B cell (primary cell): Measurements from ENCODE around the gene ACAP1. TPM values are rescaled to one million over a fixed set of nuclear protein-coding genes. Genes with fewer than 3 reads are reported as not detected.
"Not testable (repeated sequence)": the region's sequence is repeated elsewhere in the genome, so short reads cannot be mapped to it uniquely, and the experiment has no call there.

Source experiments
- ATAC-seq: fragments of 200-7000 bp; cut with Tn5 transposase; one replicate; pipeline ENCODE4 v1.10.0; 2021; ENCODE audit warnings: low read depth, mild to moderate bottlenecking, moderate number of reproducible peaks, moderate library complexity
- CTCF ChIA-PET: fragments of 350-600 bp; sonication (Branson Sonifier 250); formaldehyde crosslinking; loops from one replicate; lab custom pipeline; 2021; ENCODE audit warnings: antibody characterized with exemption, inconsistent platforms; lab: Charles Lee
- POLR2A ChIA-PET: fragments of 350-600 bp; sonication (Branson Sonifier 250); formaldehyde crosslinking; loops from one replicate; lab custom pipeline; 2021; ENCODE audit warnings: antibody characterized with exemption; lab: Charles Lee
- DNase-seq: peaks from one replicate; pipeline ENCODE4 v3.0.0; 2013
- H2AFZ ChIP-seq: 2 replicates; pipeline ENCODE4 v1.6.1; 2012; ENCODE audit warnings: mild to moderate bottlenecking, low read depth, low read length; ENCODE audit not compliant: insufficient read depth, poor library complexity, severe bottlenecking
- H3K27ac ChIP-seq, 2 donors: 1 replicate in 1 of 2; 2 replicates in 1 of 2; pipeline ENCODE4 v1.5.1; 2012 to 2013; ENCODE audit warnings: low read length in 2 of 2, mild to moderate bottlenecking in 2 of 2, moderate library complexity in 1 of 2
- H3K27me3 ChIP-seq, 4 experiments: fragments of 200-600 bp in 1 of 4; sonication (generic) in 1 of 4; replicated peaks in 1 of 4; 1 replicate in 2 of 4; 2 replicates in 2 of 4; pipeline versions ENCODE4 v1.6.1 to v1.7.0; 2013 to 2016; ENCODE audit warnings: low read length in 3 of 4, mild to moderate bottlenecking in 2 of 4, mixed read lengths in 1 of 4, moderate library complexity in 1 of 4; ENCODE audit not compliant: insufficient read depth in 4 of 4, control insufficient read depth in 3 of 4; ENCODE audit errors: control extremely low read depth in 1 of 4
- H3K36me3 ChIP-seq, 2 experiments: replicated peaks in 1 of 2; 1 replicate in 1 of 2; 2 replicates in 1 of 2; pipeline versions ENCODE4 v1.6.1 to v1.7.1; 2013; ENCODE audit warnings: low read length in 1 of 2; ENCODE audit not compliant: insufficient read depth in 2 of 2, control insufficient read depth in 1 of 2; ENCODE audit errors: control extremely low read depth in 1 of 2, extremely low read depth in 1 of 2
- H3K4me1 ChIP-seq, 2 donors: fragments of 200-600 bp in 1 of 2; sonication (generic) in 1 of 2; 1 replicate in 1 of 2; 2 replicates in 1 of 2; pipeline versions ENCODE4 v1.5.1 to v1.6.1; 2013 to 2017; ENCODE audit warnings: low read length in 2 of 2; ENCODE audit not compliant: control insufficient read depth in 2 of 2, insufficient read depth in 2 of 2
- H3K4me2 ChIP-seq: replicated peaks from 2 replicates; pipeline ENCODE3; 2012; ENCODE audit warnings: mild to moderate bottlenecking, low read depth, low read length; ENCODE audit not compliant: poor library complexity, severe bottlenecking
- H3K4me3 ChIP-seq, 5 experiments: fragments of 200-600 bp in 1 of 5; sonication (generic) in 1 of 5; 1 replicate in 3 of 5; 2 replicates in 2 of 5; pipeline versions ENCODE4 v1.5.1 to v1.7.0; 2011 to 2016; ENCODE audit warnings: low read length in 4 of 5, mild to moderate bottlenecking in 4 of 5, low read depth in 2 of 5, control low read depth in 1 of 5, moderate library complexity in 1 of 5; ENCODE audit not compliant: insufficient read depth in 1 of 5; ENCODE audit errors: control extremely low read depth in 1 of 5, extremely low read depth in 1 of 5
- H3K79me2 ChIP-seq: fragments of 200-600 bp; sonication (generic); one replicate; pipeline ENCODE4 v1.6.0; 2016; ENCODE audit warnings: low read length; ENCODE audit not compliant: control insufficient read depth, insufficient read depth
- H3K9ac ChIP-seq: fragments of 200-600 bp; sonication (generic); 2 replicates; pipeline ENCODE4 v1.6.1; 2017; ENCODE audit warnings: mild to moderate bottlenecking, low read length, moderate library complexity
- H3K9me3 ChIP-seq, 3 donors: one replicate each; pipeline versions ENCODE4 v1.6.1 to v1.7.1; 2013; ENCODE audit warnings: low read length in 2 of 3; ENCODE audit not compliant: control insufficient read depth in 2 of 3, insufficient read depth in 1 of 3; ENCODE audit errors: control extremely low read depth in 1 of 3
- H4K20me1 ChIP-seq: 2 replicates; pipeline ENCODE4 v1.6.0; 2012; ENCODE audit warnings: mild to moderate bottlenecking, low read length; ENCODE audit not compliant: insufficient read depth, control insufficient read depth, poor library complexity, severe bottlenecking
- H3K27ac Mint-ChIP-seq: one replicate; pipeline ENCODE4 v1.8.0; 2021; ENCODE audit warnings: mixed read lengths
- H3K27me3 Mint-ChIP-seq: one replicate; pipeline ENCODE4 v1.8.0; 2021; ENCODE audit warnings: mixed read lengths
- H3K4me1 Mint-ChIP-seq: one replicate; pipeline ENCODE4 v1.8.0; 2021; ENCODE audit warnings: mixed read lengths
- H3K4me3 Mint-ChIP-seq: one replicate; pipeline ENCODE4 v1.8.0; 2021; ENCODE audit warnings: mixed read lengths
- H3K9me3 Mint-ChIP-seq: one replicate; pipeline ENCODE4 v1.8.0; 2022; ENCODE audit warnings: mixed read lengths; ENCODE audit not compliant: insufficient read depth
- CTCF ChIP-seq: fragments of 200-600 bp; IDR thresholded peaks from one replicate; pipeline ENCODE4 v1.8.0; 2022; ENCODE audit warnings: antibody characterized with exemption, mild to moderate bottlenecking
- EZH2 ChIP-seq: IDR thresholded peaks from 2 replicates; pipeline ENCODE4 v1.6.1; 2012; ENCODE audit warnings: borderline replicate concordance, low read depth, mild to moderate bottlenecking, moderate library complexity, low read length; ENCODE audit not compliant: insufficient read depth, poor library complexity, severe bottlenecking
- WGBS: methylation state at CpG from one replicate; pipeline ENCODE4 v1.1.5; 2013; ENCODE audit warnings: missing lambda C conversion rate; ENCODE audit not compliant: insufficient coverage; 5-methylcytosine and 5-hydroxymethylcytosine counted together
- intact Hi-C: fragments of 100-400 bp; cut with micrococcal nuclease; formaldehyde crosslinking; loops from one replicate; pipeline ENCODE4 v1.10.0; 2022
- polyA plus RNA-seq: library from polyadenylated mRNA; depleted of rRNA; stranded (reverse); fragments of >200 nt; gene quantifications from 2 replicates; pipeline ENCODE4 v1.2.3, GENCODE V29; 2012
- total RNA-seq, 2 donors: library from RNA; stranded (reverse); fragments of 120-200 nt in 1 of 2; gene quantifications; 1 replicate in 1 of 2; 2 replicates in 1 of 2; pipeline versions ENCODE4 v1.2.3 to v1.2.4, GENCODE V29; 2013 to 2022

ACAP1 gene
- total and polyA plus RNA-seq, 2 donors (not counting 1 experiment from before 2014, with no cell fraction given), result 392 to 412 TPM

DNA sequence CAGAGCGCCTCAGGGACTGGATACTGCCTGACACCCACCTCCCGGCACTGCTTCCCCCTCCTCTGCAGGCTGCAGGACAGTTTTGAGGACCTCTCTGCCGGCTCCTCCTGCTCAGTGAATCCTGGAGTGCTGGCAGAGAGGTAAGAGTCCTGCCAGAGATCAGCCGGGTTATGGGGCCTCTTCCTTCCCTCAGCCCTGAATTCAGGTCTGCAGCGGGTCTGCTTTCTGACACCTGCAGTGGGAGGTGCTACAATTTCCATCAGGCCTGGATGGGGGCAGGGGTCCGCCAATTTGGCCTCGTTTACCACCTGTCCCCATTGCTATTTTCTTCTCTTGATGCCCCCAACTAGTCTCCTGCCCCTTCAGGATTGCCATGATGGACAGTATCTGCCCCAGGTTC lies 4.2 kb upstream of the ACAP1 start:
- Histone ChIP-seq H3K27ac (peak overlapping the region; percentile 37 to 55), H3K36me3 (no peaks in the 10 kb centered on the region), H2AFZ (no peak overlapping the region), H3K4me2 (peak overlapping the region; percentile 44), H3K9me3 (no peaks in the 10 kb centered on the region), H4K20me1 (peaks cover 5% of the 10 kb centered on the region), H3K4me3 (no peak overlapping the region), H3K27me3 (no peaks in the 10 kb centered on the region), H3K79me2 (peaks cover 50% of the 10 kb centered on the region), H3K9ac (no peak overlapping the region), H3K4me1 (peaks cover 33 to 62% of the 10 kb centered on the region in 2 donors)
- Mint-ChIP-seq H3K9me3 (no peaks in the 10 kb centered on the region), H3K27me3 (no peaks in the 10 kb centered on the region), H3K4me1 (peaks cover 57% of the 10 kb centered on the region), H3K27ac (peak overlapping the region; percentile 89), H3K4me3 (peak overlapping the region; percentile 70)
- WGBS, result 13% methylated on average over 5 of the region's 7 CpGs
- ChIA-PET POLR2A (interaction anchor here (0.9 kb wide), 1 partner anchor 19 kb away, joined by 4 read pairs; no protein-coding TSS in a partner anchor), CTCF (interaction anchor here (1.1 to 6.2 kb wide), 2 partner anchors 12 to 13 kb away, joined by 3 to 53 read pairs; no protein-coding TSS in a partner anchor)
- intact Hi-C loops, result no loop called here
- TF ChIP-seq EZH2 (no peak), CTCF (no peak)
- ATAC-seq (no peak), DNase-seq (no peak)

DNA sequence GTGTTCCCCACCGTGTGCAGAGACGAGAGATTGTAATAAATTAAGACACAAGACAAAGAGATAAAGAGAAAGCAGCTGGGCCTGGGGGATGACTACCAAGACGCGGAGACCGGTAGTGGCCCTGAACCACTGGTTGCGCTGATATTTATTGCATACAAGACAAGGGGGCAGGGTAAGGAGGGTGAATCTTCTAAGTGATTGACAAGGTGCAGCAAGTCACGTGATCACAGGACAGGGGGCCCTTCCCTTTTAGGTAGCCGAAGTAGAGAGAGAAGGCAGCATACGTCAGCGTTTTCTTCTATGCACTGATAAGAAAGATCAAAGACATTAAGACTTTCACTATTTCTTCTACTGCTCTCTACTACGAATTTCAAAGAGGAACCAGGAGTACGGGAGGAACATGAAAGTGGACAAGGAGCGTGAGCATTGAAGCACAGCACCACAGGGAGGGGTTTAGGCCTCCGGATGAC lies 3.7 kb upstream of the ACAP1 start:
- H2AFZ ChIP-seq, intact Hi-C loops, H3K36me3 ChIP-seq, ATAC-seq, H3K4me3 ChIP-seq, H3K9ac ChIP-seq, H3K9me3 ChIP-seq, H3K9me3 Mint-ChIP-seq, H3K27me3 Mint-ChIP-seq, H3K27me3 ChIP-seq, H4K20me1 ChIP-seq: not testable (repeated sequence)
- peak overlapping the region; percentile 44 for H3K4me2 ChIP-seq
- peak; percentile 45 for DNase-seq
- ChIA-PET POLR2A (interaction anchor here (0.9 kb wide), 1 partner anchor 19 kb away, joined by 4 read pairs; no protein-coding TSS in a partner anchor), CTCF (interaction anchor here (1.1 to 6.2 kb wide), 2 partner anchors 12 to 13 kb away, joined by 3 to 53 read pairs; no protein-coding TSS in a partner anchor)
- peak overlapping the region; percentile 89 for H3K27ac Mint-ChIP-seq
- peaks cover 55% of the 10 kb centered on the region for H3K79me2 ChIP-seq
- WGBS, result 41% methylated on average over 5 of the region's 14 CpGs
- H3K27ac ChIP-seq, result peak overlapping the region in 1 of 2 donors; percentile 37
- peak overlapping the region; percentile 70 for H3K4me3 Mint-ChIP-seq
- H3K4me1 Mint-ChIP-seq, result peaks cover 60% of the 10 kb centered on the region
- peaks cover 36 to 68% of the 10 kb centered on the region in 2 donors for H3K4me1 ChIP-seq
